ENCODE results near the gene LPP.

GRCh38 chr3:188470508-188471130, 316.7 kb downstream of the LPP start:
- TF ChIP-seq CTCF (IDR thresholded peaks at IDR 0.05; ENCODE audit: low read length) (no peak), EZH2 (IDR thresholded peaks at IDR 0.05; ENCODE audit: borderline replicate concordance, low read length) (no peak)
